Amniotic stem cell (primary cell): ENCODE data around the gene HSPB1.
"Not testable (repeated sequence)": the region's sequence is repeated elsewhere in the genome, so short reads cannot be mapped to it uniquely, and the experiment has no call there.

Experiments used
- DNase-seq: peaks from one replicate; lab custom pipeline; 2025; lab: John Stamatoyannopoulos, UW

The HSPB1 gene

DNA sequence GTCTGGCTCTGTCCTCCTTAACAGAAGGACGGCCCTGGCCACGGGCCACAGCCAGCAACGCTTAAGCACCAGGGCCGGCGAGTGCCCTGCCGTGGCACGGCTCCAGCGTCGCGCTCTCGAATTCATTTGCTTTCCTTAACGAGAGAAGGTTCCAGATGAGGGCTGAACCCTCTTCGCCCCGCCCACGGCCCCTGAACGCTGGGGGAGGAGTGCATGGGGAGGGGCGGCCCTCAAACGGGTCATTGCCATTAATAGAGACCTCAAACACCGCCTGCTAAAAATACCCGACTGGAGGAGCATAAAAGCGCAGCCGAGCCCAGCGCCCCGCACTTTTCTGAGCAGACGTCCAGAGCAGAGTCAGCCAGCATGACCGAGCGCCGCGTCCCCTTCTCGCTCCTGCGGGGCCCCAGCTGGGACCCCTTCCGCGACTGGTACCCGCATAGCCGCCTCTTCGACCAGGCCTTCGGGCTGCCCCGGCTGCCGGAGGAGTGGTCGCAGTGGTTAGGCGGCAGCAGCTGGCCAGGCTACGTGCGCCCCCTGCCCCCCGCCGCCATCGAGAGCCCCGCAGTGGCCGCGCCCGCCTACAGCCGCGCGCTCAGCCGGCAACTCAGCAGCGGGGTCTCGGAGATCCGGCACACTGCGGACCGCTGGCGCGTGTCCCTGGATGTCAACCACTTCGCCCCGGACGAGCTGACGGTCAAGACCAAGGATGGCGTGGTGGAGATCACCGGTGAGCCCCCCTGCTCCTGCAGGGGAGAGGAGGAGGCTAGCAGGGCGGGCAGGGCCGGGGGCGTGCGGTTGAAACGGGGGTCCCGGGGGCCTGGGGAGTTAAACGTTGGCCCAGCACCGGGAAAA is at the start of gene HSPB1:
HSPB1 (plus strand) TSS at position 327 of the 855 bp plus-strand sequence; CDS start at position 367, 40 bp downstream.
- no peak for DNase-seq

DNA sequence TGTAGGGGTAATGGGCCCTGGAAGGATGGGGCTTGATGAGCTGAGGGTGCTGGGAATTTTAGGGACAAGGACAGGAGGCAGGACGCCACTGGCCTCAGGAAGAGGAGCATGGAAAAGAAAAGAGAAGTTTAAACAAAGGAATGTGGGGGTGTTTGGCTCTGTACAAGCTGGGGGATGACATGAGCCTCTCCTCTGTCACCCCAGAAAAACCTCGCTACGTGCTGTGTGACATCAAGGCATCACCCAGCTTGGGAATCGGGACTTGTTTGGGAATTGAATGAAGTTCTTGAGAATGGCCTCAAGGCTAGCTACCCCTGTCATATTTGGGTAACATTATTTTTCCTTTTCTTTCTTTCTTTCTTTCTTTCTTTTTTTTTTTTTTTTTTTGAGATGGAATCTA is 47.7 kb upstream of the HSPB1 start:
- DNase-seq: no peak

DNA sequence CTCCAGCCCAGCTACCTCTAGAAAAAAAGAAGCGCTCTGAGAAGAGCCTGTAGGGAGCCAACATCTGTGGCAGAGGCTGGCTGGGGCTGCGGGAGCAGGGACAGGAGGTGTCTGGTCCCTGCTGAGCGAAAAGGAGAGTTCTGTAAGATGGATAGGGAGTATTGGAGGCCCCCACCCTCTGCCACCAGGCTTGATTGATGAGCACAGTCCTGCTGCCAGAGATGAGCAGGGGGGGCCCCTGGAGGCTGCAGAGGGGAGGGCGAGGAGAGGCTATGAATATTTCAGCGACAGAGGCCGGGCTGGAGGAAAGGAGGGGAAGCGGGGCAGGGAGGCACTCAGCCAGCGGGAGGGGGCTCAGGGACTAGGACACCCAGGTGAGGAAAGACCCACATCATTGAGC is 44.5 kb upstream of the HSPB1 start:
- DNase-seq: no peak

DNA sequence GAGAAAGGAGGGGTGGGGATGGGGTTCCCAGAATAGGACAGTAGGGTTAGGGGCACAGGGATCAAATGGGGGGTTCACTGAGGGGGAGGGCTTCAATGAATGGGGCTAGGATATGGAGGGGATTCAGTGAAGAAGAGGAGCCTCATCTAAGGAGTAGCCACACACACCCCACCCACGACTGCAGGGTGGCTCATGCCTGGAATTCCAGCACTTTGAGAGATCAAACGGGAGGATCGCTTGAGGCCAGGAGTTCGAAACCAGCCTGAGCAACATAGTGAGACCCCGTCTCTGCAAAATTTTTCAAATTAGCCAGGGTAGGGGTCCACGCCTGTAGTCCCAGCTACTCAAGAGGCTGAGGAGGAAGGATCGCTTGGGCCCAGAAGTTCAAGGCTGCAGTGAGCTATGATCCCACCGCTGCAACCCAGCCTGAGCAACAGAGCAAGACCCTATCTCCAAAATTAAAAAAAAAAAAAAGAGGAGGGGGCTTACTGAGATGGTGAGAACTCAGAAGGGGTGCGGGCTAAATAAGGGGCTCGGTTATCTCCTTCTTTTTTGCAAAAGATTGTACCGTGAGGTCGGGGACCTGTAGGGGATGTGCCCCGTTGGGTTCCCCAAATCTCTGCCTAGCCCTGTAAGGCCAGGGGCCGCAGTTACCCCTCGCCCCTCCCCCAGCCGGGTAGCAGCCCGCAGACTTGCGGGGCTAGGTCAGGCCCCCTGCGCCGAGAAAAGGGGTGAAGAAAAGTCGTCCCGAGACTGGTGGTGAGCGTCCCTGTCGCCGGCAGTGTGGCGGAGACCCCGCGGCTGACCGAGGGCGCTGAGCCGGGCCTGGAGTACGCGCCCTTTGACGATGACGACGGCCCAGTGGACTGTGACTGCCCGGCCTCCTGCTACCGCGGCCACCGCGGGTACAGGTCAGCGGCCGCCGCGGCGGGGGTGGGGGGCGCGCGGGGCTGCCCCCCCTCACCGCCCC is 43.1 kb upstream of the HSPB1 start:
- no peak for DNase-seq

DNA sequence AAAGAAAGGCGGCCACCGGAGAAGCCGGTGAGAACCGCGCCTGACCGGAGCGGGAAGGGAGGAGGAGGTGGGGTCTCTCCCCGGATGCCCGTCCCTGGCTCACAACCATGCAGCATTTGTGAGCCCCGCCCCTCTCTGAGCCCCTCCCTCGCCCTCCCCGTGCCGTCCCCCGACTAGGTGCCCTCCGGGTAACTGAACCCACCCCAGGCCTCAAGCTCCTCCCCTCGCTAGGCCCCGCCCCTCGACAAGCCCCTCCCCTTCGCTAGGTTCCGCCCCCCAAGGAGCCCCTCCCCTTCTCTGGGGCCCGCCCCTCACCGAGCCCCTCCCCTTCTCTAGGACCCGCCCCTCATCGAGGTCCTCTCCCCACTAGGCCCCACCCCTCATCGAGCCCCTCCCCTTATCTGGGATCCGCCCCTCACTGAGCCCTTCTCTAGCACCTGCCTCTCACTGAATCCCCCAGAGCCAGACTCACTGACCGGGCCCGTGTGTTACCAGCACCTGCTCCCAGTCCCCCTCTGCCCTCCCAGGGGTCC is 42.2 kb upstream of the HSPB1 start:
- no peak for DNase-seq

DNA sequence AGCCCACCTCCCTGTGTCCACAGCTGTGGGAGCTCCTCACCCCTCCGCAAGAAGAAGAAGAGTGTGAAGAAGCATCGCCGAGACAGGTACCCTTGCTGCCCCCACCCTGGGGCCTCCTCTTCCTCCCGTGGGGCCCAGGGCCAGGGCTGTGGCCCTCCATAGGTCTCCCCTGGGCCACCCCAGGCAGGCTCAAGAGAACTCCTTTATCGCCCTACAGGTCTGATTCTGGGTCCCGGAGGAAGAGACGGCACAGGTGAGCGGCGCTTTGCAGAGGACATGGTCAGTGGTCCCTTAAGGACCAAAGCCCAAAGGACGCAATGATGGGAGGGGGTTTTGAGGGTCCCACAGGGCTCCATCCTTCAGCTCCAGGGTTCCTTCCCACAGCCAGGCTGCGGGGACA is 41.1 kb upstream of the HSPB1 start:
- no peak for DNase-seq

DNA sequence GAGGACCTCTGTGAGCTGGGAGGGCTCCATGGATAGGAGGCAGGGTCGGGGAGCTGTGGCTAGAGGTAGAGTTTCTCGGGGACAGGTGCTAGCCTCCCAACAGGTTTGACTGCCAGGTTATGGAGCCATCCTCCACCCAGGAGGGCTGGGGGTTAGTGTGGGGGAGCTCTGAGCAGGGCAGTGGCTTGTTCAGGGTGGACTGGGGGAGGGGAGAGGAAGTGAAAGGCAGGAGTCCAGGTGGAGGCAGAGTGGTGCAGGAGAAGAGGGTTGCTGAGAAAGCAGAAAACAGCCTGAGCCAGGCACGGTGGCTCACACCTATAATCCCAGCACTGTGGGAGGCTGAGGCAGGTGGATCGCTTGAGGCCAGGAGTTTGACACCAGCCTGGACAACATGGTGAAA is 40.5 kb upstream of the HSPB1 start:
- DNase-seq: no peak

DNA sequence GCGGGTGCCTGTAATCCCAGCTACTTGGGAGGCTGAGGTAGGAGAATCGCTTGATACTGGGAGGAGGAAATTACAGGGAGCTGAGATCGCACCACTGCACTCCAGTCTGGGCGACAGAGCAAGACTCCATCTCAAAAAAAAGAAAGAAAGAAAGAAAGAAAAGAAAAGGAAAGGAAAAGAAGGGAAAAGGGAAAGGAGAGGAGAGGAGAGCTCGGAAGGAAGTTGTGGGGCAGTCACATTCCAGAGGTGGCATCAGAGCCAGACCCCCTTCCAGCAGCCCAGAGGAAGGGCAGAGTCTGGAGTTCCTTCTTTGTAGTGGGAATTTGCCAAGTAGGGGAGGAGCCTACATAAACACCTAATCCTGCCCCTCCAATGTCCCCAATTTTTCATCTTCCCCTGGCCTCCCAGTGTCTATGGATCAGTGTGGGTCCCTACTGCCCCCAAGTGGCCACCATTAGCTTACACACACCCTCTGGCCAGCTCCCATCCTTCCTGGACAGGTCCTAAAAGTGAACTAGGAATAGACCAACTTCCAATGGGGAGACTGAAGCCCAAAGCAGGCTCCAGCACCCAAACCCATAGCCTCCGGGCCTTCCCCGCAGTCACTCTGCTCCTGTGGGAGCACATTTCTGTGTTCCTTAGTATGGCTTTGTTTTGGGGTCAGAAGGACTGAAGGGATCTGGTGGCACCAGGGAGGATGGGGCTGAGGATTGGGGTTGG is 39.6 kb upstream of the HSPB1 start:
- DNase-seq: no peak

DNA sequence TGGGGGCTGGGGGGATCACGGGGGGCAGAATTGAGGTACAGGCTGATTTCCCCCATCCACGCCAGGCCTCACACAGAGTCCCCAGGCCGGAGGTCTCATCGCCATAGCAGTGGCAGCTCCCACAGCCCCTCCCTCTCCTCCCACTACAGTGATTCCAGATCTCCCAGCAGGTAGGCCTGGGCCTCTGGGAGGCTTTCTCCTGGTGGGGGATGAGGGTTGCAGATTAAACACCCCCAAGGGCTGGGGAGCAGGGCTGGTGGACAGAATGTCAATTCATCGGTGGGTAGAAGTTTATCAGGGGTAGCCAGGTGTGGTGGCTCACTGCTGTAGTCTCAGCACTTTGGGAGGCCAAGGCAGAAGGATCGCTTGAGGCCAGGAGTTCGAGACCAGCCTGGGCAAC is 37.2 kb upstream of the HSPB1 start:
- DNase-seq: no peak

DNA sequence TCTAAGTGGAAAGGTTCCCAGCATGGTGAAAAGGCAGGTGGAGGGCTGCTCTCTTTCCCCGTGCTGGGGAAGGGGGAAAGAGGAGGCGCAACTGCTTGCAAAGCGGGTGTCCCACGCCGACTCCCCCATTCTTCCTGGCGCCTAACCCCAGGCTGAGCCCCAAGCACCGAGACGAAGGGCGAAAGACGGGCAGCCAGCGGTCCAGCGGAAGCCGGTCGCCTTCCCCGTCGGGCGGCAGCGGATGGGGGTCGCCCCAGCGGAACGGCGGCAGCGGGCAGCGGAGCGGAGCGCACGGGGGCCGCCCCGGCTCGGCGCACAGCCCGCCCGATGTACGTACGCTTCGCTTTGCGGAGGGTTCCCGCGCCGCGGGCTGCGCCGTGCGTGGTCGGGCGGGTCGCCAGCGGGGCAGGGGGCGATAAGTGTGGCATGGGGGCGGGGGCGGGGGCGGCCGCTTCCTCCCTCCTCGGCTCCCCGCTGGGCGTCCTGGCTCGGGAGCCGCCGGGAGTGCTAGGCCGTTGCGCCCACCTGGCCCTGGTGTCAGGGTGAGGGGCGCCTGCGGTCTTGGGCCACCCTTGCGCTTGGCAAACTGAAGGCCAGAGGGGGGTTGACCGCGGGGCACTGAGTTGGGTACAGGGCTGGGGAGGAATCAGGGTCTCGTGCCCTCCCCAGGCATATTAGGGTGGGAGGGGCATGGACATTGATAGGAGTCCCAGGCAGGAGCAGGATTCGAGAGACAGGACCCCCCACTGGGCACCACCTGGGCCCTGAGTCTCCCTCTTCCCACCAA is 35.2 kb upstream of the HSPB1 start:
- no peak for DNase-seq

DNA sequence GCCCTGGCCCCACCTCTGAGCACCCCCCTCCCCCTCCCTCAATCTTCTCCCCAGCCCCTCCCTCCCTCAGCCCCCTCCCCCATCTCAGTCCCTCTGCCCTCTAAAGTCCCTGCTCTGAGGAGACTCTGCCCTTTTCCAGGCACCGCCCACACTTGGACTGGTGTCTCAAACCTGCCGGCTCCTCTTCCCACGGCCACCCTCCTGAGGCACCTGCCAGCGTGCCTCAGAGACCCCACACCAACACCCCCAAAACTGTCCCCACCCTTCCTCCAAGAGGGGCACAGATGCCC is 34.6 kb upstream of the HSPB1 start:
- no peak for DNase-seq

DNA sequence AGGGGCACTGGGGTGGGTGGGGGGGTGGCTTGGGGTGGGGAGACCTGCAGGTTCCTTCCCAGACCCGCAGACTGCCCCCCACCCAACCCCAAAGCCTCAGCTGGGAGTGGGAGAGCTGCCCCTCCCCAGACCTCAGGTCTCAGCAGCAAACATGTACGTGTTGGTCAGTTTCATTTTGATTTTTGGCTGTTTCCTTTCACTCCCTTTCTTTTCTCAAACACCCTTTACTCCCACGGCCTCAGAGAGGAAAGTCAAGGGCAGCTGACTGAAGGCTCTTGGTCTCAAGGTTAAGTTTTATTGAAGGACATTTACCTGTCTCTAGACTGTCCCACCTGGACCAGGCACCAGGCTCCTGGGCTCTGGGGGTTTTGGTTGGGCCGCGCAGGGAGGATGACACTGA is 34.1 kb upstream of the HSPB1 start:
- DNase-seq: no peak

DNA sequence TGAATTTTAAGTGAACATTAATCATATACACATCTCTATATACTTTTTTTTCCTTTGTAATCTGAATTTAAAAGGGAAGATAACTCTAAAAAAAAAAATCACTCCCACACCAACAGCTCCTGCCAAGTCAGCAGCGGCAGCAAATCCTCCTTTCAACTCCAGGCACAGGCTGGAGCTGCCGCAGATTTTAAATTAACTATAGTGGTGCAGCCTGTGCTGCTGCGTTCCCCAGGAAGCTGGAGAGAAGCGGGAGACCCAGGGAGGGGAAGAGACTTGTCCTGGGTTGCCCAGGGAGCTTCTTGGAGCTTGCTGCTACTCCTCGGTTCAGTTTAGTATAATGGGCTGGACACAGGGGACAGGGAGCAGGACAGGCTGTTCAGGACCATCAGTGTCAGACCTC is 32.6 kb upstream of the HSPB1 start:
- no peak for DNase-seq

DNA sequence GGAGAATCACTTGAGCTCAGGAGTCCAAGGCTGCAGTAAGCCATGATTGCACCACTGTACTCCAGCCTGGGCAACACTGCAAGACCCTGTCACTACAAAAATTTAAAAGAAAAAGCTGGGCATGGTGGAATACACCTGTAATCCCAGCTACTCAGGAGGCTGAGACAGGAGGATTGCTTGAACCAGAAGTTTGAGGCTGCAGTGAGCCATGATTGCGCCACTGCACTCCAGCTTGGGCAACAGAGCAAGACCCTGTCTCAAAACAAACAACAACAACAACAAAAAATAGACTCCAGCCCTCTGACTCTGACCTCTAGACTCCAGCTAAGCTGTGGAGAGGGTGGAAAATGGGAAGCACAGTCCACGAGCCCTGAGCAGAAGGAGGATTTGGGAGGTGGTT is 31.1 kb upstream of the HSPB1 start:
- DNase-seq: not testable (repeated sequence)

DNA sequence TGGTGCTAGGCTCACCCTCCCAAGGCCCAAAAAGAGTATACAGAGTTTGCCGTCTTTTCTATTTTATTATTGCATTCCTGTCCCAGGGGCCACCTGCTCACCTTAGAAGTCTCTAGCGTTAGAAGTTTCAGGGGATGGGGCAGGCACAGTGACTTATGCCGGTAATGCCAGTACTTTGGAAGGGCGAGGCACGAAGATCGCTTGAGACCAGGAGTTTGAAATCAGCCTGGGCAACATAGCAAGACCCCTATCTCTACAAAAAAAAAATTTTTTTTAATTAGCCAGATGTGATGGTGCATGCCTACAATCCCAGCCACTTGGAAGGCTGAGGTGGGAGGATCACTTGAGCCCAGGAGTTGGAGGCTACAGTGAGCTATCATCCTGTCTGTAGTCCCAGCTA is 30.3 kb upstream of the HSPB1 start:
- no peak for DNase-seq

DNA sequence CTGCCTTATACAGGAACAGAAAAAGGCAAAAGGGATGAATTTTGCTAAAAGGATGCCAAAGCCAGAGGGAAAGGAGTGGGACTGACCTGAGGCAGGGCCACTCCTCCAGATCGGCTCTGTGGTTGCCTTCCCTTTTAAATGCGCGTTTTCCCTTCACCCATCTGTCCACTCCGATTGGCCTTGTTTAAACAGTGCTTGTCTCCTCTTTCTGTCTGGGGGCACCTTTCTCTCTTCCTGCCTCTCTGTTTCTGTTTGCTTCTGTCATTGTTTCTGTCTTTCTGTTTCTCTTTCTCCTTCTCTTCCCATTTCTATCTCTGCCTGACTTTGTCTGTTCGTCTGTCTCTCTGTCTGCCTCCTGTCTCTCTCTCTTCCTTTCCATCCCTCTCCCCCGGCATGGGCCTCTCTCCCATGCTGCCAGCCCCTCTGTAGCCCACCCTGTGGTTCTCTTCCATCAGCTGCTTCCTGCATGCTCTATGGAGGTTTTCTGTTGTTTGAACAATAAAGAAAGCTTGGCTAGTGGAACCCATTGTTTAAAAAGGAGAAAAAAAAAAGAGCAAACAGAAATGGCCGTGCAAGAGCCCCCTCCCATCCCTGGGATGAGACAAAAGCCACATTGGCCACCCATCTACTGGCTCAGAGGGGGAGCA is 29.5 kb upstream of the HSPB1 start:
- DNase-seq: no peak

DNA sequence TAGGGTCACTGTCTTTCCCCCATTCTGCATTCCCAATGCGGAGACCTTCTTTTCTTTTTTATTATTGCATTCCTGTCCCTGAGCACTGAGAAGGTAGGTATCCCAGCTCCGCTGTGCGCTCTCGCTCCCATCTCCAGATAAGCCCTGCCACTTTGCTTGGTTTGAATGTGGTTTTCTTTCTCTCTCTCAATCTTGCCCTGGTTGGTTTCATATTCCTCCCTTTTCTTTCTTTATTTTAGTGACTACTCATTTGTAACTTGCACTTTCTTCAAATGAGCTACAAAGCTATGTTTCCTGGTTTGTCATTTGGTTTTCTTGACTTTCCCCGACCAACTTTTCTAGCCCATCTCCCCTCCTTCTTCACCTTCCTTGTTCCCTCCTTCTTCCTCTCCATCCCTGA is 29.0 kb upstream of the HSPB1 start:
- no peak for DNase-seq

DNA sequence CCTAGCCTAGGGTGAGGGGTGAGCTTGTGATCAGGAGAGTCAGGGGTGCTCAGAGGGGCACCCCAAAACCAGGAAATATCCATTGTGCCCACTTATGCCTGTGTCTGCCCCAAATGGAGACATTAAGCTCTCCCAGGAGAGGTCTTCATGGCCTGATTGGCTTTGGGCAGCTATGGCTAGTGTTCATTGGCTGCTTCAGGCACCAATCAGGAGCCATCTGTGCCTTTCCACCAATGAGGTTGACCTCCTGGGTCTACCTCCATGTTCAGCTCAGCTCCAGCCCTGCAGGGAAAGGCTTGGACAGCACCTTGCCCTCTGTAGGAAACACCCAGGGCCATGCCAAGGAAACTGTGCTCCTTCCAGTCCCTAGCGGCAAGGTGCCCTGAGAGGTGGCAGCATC is 23.9 kb upstream of the HSPB1 start:
- no peak for DNase-seq

DNA sequence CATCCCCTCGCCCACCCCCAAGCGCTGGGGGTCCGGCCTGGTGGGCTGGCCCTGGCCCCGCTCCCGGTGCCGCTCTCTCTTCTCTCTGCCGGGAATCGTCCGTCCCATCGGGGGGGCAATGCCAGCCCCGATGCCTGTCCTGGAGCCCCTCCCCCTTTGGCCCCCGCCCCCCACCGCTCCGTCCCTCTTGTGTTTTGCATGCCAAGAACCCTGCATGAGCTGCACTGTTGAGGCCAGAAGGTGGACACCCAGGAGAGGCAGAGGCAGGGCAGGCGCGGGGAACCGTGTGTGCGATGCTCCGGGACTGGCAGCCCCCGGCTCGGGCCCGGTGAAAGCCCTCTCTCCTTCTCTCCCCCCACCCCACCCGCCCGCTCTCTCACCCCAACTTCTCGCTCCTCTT is 22.1 kb upstream of the HSPB1 start:
- DNase-seq: no peak

DNA sequence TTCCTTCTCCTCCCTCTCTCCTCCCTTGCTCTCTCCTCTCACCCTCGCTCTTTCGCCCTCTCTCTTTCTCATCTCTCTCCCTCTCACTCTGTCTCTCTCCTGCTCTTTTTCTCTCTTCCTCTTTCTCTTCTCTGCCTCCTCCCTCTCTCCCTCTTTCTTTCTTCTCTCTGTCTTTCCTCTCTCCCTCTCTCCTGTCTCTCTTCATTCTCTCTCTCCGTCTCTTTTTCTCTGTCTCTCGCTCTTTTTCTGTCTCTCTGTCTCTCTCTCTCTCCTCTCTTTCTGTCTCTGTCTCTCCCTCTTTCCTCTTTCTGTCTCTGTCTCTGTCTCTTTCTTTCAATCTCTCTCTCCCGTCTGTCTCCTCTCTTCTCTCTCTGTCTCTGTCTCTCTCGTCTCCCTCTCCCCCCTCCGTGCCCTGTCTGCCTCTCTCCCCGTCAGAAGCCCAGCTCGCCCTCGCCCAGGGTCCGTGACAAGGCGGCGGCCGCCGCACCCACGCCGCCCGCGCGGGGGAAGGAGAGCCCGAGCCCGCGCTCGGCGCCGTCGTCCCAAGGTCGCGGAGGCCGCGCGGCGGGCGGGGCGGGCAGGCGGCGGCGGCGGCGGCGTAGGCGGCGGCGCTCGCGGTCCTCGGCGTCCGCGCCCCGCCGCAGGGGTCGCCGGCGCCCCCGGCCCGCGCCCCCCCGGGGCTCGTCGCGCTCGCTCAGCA is 21.3 kb upstream of the HSPB1 start:
- DNase-seq: no peak
